GM12864 (cell line): ENCODE results near the gene LMTK3.

ENCODE experiments used
- DNase-seq: peaks from one replicate; pipeline ENCODE4 v3.0.0-alpha.2; 2011; ENCODE audit warnings: low read depth
- H3K4me3 ChIP-seq: 2 replicates; pipeline ENCODE4 v1.5.1; 2011; ENCODE audit warnings: mild to moderate bottlenecking, low read depth, low read length, control low read depth
- CTCF ChIP-seq: IDR thresholded peaks from 2 replicates; pipeline ENCODE4 v1.5.1; 2011; ENCODE audit warnings: low read depth, mild to moderate bottlenecking, moderate library complexity, low read length, control low read depth, inconsistent platforms; ENCODE audit errors: missing control alignments

Gene LMTK3

GRCh38 chr19:48507911-48508439 is 3.7 kb downstream of the LMTK3 start:
- no peak for TF ChIP-seq CTCF
- no peak overlapping the region for H3K4me3 ChIP-seq
- DNase-seq = no peak

- H3K4me3 ChIP-seq = no peak overlapping the region
- DNase-seq = no peak
- peak; percentile 49 for TF ChIP-seq CTCF
Observed at GRCh38 chr19:48506138-48506733, 5.4 kb downstream of the LMTK3 start.

GRCh38 chr19:48502350-48503018 is 9.2 kb downstream of the LMTK3 start:
- TF ChIP-seq CTCF = no peak
- DNase-seq = no peak
- H3K4me3 ChIP-seq = peak overlapping the region; percentile 13; the same call in 1 of the 2 replicates

- peak; percentile 70 for DNase-seq
- TF ChIP-seq CTCF = no peak
- H3K4me3 ChIP-seq = peak overlapping the region; percentile 20
Observed at GRCh38 chr19:48501494-48502349, 9.9 kb downstream of the LMTK3 start.

GRCh38 chr19:48500830-48501493 is 10.7 kb downstream of the LMTK3 start:
- H3K4me3 ChIP-seq = peak overlapping the region; percentile 20

More at GRCh38 chr19:48500830-48501493, 10.7 kb downstream of the LMTK3 start:
- no peak for DNase-seq
- TF ChIP-seq CTCF = no peak
